ENCODE measurements around the gene SLC39A3. TPM values are rescaled to one million over a fixed set of nuclear protein-coding genes. Genes with fewer than 3 reads are reported as not detected.
A peak's percentile ranks its signal among the peaks of the same experiment; 100 is the strongest.

Gene SLC39A3
- total RNA-seq, 1 experiment from 2014 or later: 33.2 TPM

DNA sequence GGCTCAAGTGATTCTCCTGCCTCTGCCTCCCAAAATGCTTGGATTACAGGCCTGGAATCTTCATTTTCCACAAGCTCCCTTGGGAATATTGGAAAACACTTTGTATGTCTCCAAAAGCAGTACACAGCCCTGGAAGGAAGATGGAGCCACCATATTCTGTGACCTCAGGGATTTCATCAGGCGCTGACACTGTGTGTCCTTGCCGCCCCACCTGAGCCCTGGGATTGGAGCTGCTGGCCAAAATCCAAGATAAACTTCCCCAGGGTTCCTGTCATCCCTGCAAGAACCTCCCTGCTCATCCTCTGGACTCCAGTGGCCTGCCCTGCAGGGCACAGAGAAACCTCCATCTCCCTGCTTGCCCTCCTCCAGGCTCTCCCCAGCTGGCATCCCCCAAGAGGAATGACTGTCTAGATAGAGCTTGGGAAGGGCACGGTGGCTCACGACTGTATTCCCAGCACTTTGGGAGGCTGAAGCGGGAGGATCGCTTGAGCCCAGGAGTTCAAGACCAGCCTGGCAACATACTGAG lies 36.1 kb downstream of the SLC39A3 start:
- no peak overlapping the region for H3K4me3 ChIP-seq (ENCODE audit: low read depth, low read length)
- Mint-ChIP-seq H3K36me3 (ENCODE audit: insufficient read depth, unreplicated experiment) (no peaks in the 10 kb centered on the region), H3K27ac (ENCODE audit: unreplicated experiment) (no peak overlapping the region), H3K27me3 (ENCODE audit: insufficient read depth, unreplicated experiment) (peaks cover 20% of the 10 kb centered on the region), H3K4me1 (ENCODE audit: low read depth, unreplicated experiment) (no peaks in the 10 kb centered on the region), H3K4me3 (ENCODE audit: unreplicated experiment) (peak overlapping the region; percentile 19), H3K9me3 (ENCODE audit: unreplicated experiment) (no peaks in the 10 kb centered on the region)
- intact Hi-C loops (cut with micrococcal nuclease; ENCODE audit: unreplicated experiment): no loop called here
- POLR2A ChIA-PET: interaction anchor here (0.6 kb wide), 1 partner anchor 45 kb away, joined by 3 read pairs; no protein-coding TSS in a partner anchor
- TF ChIP-seq, protein P1, sequence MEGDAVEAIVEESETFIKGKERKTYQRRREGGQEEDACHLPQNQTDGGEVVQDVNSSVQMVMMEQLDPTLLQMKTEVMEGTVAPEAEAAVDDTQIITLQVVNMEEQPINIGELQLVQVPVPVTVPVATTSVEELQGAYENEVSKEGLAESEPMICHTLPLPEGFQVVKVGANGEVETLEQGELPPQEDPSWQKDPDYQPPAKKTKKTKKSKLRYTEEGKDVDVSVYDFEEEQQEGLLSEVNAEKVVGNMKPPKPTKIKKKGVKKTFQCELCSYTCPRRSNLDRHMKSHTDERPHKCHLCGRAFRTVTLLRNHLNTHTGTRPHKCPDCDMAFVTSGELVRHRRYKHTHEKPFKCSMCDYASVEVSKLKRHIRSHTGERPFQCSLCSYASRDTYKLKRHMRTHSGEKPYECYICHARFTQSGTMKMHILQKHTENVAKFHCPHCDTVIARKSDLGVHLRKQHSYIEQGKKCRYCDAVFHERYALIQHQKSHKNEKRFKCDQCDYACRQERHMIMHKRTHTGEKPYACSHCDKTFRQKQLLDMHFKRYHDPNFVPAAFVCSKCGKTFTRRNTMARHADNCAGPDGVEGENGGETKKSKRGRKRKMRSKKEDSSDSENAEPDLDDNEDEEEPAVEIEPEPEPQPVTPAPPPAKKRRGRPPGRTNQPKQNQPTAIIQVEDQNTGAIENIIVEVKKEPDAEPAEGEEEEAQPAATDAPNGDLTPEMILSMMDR (IDR thresholded peaks at IDR 0.05; ENCODE audit: insufficient read depth in 1 of 2, low read depth in 1 of 2, low read length in 1 of 2, severe bottlenecking in 1 of 2, unreplicated experiment in 1 of 2): no peak
- H3K27me3 ChIP-seq (replicated peaks; ENCODE audit: control insufficient read depth, insufficient read depth, low read length): no peaks in the 10 kb centered on the region
- no peaks in the 10 kb centered on the region for H3K4me1 ChIP-seq
- BruUV-seq (replicated peaks): no TSS peak
- no peaks in the 10 kb centered on the region for H3K9me3 ChIP-seq
- CTCF ChIA-PET: no interaction called here
- H3K36me3 ChIP-seq (ENCODE audit: control insufficient read depth, insufficient read depth, low read length): no peaks in the 10 kb centered on the region
- no peak for DNase-seq

DNA sequence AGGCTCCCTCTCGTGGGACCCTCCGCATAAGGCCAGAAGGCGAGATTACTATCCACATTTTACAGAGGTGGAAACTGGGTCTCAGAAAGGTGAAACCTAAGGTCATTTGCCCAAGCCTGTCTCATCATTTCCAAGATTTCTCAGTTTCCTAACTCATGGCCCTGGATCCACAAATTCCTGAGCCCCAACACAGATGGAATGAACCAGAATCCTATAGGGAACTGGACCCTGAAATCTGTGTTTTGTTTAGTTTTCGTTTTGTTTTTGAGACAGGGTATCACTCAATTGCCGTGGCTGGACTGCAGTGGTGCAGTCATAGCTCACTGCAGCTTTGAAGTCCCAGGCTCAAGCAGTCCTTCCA lies 36.8 kb downstream of the SLC39A3 start:
- Histone ChIP-seq H3K4me1 (no peaks in the 10 kb centered on the region), H3K4me3 (ENCODE audit: low read depth, low read length) (peak overlapping the region; percentile 28), H3K9me3 (no peaks in the 10 kb centered on the region), H3K36me3 (ENCODE audit: control insufficient read depth, insufficient read depth, low read length) (no peaks in the 10 kb centered on the region), H3K27me3 (replicated peaks; ENCODE audit: control insufficient read depth, insufficient read depth, low read length) (no peaks in the 10 kb centered on the region)
- H3K27me3 Mint-ChIP-seq (ENCODE audit: insufficient read depth, unreplicated experiment): peaks cover 24% of the 10 kb centered on the region
- TF ChIP-seq, protein P1 (IDR thresholded peaks at IDR 0.05; ENCODE audit: insufficient read depth in 1 of 2, low read depth in 1 of 2, low read length in 1 of 2, severe bottlenecking in 1 of 2, unreplicated experiment in 1 of 2): no peak
- H3K9me3 Mint-ChIP-seq (ENCODE audit: unreplicated experiment): no peaks in the 10 kb centered on the region
- DNase-seq: no peak
- intact Hi-C loops (cut with micrococcal nuclease; ENCODE audit: unreplicated experiment): no loop called here
- H3K4me3 Mint-ChIP-seq (ENCODE audit: unreplicated experiment): peak overlapping the region; percentile 19
- H3K4me1 Mint-ChIP-seq (ENCODE audit: low read depth, unreplicated experiment): no peaks in the 10 kb centered on the region
- H3K27ac Mint-ChIP-seq (ENCODE audit: unreplicated experiment): no peak overlapping the region
- H3K36me3 Mint-ChIP-seq (ENCODE audit: insufficient read depth, unreplicated experiment): no peaks in the 10 kb centered on the region
- CTCF ChIA-PET: no interaction called here
- BruUV-seq (replicated peaks): no TSS peak
- POLR2A ChIA-PET: interaction anchor here (0.6 kb wide), 1 partner anchor 44 kb away, joined by 3 read pairs; no protein-coding TSS in a partner anchor

DNA sequence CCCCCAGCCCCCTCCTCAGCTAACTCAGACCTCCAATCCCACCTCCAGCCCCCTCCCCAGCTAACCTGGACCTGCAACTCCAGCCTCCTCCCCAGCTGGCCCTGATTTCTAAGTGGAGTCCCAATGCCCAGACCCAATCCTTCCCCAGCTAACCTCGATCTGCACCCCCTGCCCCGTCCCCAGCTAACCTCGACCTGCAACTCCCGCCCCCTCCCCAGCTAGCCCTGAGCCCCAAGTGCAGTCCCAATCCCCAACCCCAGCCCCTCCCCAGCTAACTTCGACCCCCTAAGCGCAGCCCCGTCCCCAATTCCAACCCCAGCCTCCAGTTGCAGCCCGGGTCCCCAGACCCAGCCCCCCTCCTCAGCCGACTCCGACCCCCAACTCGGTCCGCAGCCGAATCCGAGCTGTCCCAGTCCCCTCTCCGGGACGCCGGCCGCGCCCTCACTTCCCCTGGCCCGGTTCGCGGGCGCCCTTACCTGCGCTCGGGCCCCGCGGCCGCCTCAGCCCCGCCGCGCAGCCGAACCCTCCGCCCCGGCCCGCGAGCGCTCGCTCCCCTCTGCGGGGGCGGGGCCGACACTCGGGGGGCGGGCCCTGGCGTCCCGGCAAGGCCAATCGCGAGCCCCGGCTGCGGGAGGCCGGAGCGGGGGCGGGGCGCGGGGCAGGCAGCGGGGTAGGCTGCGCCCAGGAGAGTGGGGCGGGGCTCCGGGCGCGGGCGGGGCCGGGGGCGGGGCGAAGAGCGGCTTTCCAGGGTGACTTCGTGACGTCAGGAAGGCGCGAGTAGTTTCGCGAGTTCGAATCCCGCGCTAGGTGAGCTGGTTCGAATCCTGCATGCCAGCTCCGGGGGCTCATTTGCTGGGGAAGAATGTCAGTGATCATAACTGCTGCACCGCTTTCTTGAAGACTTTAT lies 37.4 kb downstream of the SLC39A3 start, which contains the start of gene GNG7:
Gene GNG7 (minus strand): TSS at position 525 of the 907 bp plus-strand sequence. CDS start 182,006 bp downstream, outside the sequence.
- Histone ChIP-seq H3K9me3 (no peaks in the 10 kb centered on the region), H3K4me3 (ENCODE audit: low read depth, low read length) (peak within 1 kb of the TSS; percentile 49), H3K4me1 (no peaks in the 10 kb centered on the region), H3K36me3 (ENCODE audit: control insufficient read depth, insufficient read depth, low read length) (no peaks in the 10 kb centered on the region), H3K27me3 (replicated peaks; ENCODE audit: control insufficient read depth, insufficient read depth, low read length) (no peaks in the 10 kb centered on the region)
- intact Hi-C loops (cut with micrococcal nuclease; ENCODE audit: unreplicated experiment): no loop called here
- Mint-ChIP-seq H3K27me3 (ENCODE audit: insufficient read depth, unreplicated experiment) (peaks cover 24% of the 10 kb centered on the region), H3K4me3 (ENCODE audit: unreplicated experiment) (peak within 1 kb of the TSS; percentile 27), H3K36me3 (ENCODE audit: insufficient read depth, unreplicated experiment) (no peaks in the 10 kb centered on the region), H3K9me3 (ENCODE audit: unreplicated experiment) (no peaks in the 10 kb centered on the region), H3K27ac (ENCODE audit: unreplicated experiment) (no peak within 1 kb of the TSS), H3K4me1 (ENCODE audit: low read depth, unreplicated experiment) (no peaks in the 10 kb centered on the region)
- DNase-seq: peak; percentile 84 to 90
- BruUV-seq (replicated peaks): no TSS peak
- CTCF ChIA-PET: no interaction called here
- TF ChIP-seq, protein P1 (IDR thresholded peaks at IDR 0.05; ENCODE audit: insufficient read depth in 1 of 2, low read depth in 1 of 2, low read length in 1 of 2, severe bottlenecking in 1 of 2, unreplicated experiment in 1 of 2): no peak
- POLR2A ChIA-PET: no interaction called here

Data from Caco-2 (cell line).